NCI-H1417 (cell line): ENCODE results near the gene TRIM32.

Experiments used
- DNase-seq, 3 experiments: peaks; one replicate each; lab custom pipeline; 2025; lab: John Stamatoyannopoulos, UW

Gene TRIM32, protein sequence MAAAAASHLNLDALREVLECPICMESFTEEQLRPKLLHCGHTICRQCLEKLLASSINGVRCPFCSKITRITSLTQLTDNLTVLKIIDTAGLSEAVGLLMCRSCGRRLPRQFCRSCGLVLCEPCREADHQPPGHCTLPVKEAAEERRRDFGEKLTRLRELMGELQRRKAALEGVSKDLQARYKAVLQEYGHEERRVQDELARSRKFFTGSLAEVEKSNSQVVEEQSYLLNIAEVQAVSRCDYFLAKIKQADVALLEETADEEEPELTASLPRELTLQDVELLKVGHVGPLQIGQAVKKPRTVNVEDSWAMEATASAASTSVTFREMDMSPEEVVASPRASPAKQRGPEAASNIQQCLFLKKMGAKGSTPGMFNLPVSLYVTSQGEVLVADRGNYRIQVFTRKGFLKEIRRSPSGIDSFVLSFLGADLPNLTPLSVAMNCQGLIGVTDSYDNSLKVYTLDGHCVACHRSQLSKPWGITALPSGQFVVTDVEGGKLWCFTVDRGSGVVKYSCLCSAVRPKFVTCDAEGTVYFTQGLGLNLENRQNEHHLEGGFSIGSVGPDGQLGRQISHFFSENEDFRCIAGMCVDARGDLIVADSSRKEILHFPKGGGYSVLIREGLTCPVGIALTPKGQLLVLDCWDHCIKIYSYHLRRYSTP

DNA sequence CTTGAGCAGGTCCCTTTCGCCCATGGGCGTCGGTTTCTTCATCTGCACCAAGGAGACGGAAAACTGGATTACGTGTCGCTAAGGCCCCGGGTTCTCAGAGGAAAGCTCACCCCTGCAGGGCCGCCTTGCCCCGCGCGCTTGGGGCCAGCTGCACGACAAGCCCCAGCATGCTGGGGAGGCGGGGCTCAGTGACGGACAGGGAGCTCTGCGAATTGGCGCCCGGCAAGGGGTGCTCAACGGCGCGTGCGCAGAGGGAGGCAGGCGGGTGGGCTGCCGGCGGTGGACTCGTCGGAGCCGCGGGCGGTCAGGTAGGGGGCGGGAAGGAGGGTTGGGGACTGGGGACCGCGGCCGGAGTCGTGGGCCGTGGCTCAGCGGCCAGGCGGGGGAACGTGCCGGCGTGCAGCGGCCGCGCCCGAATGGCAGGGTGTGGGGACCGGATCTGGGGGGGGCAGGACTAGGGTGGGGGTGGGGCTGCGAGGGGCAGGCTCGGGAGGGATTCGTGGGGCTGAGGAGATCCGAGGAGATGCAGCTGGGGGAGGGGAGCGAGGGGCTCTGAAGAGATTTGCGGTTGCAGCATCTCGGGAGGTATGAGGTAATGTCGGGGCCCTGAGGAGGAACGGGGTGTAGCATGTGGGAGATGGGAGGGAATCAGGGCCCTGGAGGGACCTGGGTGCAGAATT is at the start of gene TRIM32:
TSS of gene TRIM32 (plus strand) at position 232 of the 680 bp plus-strand sequence. CDS start 10,438 bp downstream, outside the sequence.
- peak; percentile 83 to 98 (median 97) for DNase-seq

DNA sequence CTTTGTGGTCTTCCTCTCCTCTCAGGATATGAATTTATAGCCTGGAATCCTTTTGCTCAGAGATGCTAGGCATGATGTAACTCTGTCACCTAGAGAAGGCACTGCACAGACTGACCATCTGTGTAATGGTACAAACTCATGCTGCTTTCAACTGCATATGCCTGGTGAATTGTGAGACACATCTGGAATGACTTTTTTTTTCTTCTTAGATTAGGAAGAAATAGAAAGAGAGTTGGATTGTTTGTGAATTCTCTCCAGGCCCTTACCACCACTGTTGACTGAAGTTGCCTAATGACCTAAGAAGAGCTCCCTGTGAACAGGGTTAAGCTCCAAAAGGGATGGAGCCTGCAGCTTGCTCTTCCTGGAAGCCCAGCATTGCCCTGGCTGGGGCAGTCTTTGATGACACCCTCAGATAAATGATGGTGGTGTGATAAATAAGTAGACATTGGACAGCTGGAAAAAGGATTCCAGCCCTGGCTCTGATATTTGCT is 47.8 kb upstream of the TRIM32 start:
- no peak for DNase-seq

DNA sequence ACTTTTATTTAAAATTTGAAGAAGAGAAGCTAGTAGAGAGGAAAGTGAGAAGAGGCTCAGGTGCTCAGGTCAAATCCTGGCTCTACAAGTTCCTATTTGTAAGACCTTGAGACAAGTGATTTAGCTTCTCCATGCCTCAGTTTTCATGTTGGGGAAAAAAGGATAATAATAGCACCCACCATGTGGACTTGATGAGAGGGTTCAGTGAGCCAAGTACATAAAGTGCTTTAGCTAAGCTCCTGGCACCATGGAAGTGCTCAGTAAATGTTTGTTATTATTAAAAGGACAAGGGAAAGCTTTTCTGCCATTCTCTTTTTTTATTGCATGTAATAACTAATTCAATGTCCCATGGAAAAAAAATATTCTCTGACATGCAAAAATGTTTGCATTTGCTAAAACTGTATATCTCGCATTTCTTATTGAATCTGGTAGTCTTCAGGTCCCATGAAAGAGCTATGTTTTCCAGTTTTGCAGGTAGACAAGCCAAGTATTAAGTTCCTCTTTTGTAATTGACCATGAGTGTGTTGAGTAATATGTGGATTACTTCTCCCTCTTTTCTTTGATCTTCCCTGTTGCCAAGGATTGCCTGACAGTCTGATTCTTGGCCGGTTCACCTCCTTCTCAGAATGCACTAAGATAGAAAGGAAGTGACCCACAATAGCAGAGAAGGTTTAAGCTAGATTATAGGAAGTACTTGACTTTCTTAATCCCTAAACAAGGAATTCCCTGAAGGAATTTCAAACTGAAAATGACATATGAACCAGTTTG is 45.6 kb upstream of the TRIM32 start:
- no peak for DNase-seq

DNA sequence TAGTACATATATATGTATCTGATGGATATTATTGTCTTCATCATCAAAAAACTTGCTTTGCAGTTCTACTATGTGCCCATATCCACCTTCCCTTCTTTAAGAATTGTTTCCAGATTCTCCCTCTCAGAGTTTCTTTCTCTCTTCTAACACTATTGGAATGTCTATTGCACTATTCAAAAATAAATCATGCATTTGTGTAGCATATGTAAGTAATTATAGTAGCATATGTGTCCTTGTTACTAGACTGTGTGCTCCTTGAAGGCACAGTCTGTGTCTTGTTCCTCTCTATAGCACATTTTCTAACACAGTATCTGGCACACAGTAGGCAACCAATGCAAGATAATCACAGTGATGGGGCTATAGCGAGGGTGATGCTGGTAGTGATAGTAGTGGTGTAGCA is 43.4 kb upstream of the TRIM32 start:
- DNase-seq = no peak

DNA sequence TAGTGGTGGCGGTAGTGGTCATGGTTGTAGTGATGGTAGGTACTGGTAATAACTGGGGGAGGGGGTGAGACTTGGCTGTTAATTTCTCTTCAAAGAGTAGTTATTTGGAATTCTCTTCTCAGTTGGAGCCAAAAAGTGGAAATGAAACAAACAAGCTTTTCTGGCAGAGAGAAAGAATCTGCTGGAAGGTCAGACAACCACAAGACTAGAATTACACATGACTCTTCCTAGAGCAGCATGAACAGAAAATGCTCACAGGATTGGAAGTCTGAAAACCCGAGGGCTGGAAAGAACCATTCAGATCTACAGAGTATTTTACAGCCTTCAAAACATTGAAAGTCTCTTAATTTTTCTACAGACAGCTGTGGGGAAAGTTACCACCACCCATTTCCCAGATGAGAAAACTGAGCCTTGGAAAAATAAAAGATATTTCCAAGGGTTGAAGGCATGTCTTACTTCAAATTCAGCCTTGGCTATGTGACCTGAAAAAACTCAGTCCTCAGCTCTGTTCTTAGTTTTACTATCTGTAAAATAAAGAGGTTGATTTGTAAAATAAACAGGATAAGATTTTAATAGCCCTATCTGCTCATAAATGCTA is 42.9 kb upstream of the TRIM32 start:
- no peak for DNase-seq

DNA sequence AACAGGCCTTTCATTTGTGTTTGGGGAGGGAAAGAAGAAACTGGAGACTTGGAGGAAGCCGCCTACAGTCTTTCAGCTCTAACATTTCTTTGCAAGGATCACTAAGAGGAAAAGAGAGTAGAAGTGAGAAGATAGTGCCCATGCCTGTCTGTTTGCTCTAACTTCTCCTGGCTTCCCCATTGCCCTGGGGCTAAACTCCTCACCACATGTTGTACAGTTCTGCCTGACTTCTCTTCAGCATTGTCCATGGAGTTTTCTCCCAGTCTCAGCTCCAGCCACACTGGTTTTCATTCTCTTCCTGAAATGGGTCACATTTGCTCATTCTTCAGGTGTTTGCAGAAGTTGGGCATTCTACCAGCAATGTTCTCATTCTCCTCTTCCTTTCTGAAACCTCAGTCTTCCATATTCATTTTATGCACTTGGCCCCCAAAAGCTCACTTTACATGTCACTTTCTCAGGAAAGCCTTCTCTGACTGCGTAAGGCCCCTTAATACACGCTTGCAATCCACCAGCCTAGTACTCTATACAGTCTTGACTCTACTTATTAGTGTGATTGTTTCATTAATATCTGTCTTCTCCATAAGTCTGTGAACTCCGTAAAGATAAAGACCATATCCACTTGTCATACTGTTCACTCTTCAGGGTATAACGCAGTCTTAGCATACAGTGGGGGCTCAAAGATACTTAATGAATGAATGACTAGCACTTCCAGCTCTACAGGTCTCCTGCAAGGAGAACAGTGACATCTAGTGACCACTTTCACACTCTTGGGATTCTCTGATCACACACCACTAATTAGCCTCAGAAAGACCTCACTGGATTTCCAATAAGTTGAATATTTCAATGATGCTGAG is 40.2 kb upstream of the TRIM32 start:
- DNase-seq = peak; percentile 2 to 71 (median 26)

DNA sequence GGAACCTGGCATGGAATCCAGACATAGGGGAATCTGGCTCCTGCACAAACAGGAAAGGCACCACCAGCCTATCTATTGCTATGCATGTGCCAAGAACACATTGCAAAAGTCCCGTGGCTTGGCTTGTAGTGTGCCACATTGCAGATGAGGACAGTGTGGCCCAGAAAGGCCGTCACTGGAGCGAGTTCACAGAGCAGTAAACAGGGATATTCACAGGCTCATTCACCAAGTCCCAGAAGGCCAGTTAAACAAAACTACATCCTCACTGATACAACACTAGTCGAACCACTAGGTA is 39.6 kb upstream of the TRIM32 start:
- no peak for DNase-seq

DNA sequence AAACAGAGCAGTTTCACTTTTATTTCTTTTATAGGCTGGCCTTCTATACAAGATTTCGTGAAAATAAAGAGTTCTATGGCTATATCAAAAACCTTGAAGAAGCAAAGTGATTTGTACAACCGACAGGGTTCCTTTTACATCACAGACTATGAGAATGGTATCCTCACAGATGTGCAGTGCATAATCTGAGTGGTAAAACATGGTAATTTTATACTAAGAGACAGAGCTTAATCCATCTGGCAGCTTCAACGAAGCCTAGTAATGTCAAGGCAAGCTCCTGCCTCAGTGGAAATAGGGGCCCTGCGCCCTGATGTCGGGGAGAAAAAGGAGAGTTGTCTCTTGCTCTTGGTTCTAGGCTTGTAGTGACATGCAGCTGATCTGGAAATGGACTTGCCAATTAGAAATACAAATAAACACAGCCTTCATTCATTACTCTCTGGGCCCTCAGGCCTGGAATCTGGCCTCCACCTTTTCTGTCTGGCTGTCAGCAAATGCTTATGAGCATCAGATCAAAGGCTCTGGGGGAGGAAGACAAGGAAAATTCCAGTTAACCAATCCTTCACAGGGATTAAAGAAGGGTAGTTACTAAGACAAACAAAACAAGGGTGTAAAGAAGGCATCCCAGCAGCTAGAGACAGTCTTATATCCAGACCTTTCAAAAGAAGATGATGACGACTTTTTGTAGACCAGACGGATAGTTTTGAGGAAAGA is 33.6 kb upstream of the TRIM32 start:
- peak in 2 of 3 experiments; percentile 8 to 52 for DNase-seq

DNA sequence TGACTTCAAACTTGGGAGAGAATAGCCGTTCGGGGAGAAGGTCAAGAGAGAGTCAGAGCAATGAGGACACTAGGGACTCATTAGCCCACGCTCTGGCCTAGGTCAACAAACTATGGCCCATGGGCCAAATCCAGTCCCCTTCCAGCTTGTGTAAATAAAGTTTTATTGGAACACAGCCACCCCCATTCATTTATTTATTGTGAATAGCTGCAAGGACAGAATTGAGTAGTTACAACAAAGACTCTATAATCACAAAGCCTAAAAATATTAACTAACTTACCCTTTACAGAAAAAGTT is 33.1 kb upstream of the TRIM32 start:
- DNase-seq = no peak

DNA sequence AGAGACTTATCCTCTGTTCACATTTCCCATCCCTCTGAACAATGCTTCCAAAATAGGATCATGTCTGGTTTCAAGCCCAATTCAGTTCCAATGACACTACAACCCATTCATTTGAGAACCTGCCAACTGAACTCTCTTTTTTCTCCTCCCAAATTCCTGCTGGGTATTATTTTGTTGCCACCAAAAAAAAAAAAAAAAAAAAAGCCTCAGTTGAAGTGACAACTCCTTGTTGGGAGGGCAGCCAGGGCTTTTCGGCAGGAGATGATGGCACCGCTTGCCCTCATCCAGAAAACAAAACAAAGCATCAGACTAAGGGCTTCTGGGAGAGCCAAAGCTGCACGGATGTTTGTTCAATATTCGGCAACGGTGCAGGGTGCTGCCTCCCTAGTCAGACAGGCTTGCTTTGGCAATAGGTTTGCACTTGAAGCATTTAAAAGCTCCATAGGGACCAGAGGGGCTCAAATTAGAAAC is 30.6 kb upstream of the TRIM32 start:
- DNase-seq = no peak

DNA sequence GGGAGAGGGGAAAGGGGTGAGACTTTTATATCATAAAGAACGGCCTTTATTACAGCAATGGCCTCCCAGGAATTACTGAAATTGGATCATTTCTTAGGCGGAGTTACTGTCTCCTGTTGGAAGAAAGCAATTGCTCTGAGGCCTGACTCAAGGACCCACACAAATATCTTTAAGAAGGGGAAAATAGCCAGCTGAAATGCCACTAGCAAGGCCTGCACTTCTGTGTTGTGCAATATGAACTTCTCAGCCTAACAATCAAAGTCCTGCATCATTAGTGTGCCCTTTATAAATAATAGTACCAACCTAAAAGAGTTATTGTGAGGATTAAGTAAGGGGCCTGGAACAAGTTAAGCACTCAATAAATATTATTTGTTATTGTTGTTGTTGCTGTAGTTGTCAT is 30.1 kb upstream of the TRIM32 start:
- DNase-seq = no peak

DNA sequence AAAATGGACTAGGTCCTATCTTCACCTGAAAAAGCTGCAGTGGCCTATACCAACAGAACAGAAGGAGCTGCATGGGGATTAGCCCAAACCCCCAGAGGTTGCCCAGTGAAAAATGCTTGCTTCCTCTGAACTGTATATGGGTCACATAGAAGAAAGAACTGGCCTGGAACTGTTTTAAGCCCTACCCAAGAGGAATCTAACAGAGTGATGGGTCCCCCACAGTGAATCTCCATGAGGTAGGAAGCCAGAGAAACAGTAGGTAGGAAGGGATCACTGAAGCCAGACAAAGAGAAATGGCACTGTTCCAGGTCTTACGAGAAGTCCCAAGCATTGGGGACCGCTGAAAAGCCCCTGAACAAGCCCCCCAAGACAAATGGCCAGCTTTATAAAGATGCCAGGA is 28.8 kb upstream of the TRIM32 start:
- DNase-seq = no peak

DNA sequence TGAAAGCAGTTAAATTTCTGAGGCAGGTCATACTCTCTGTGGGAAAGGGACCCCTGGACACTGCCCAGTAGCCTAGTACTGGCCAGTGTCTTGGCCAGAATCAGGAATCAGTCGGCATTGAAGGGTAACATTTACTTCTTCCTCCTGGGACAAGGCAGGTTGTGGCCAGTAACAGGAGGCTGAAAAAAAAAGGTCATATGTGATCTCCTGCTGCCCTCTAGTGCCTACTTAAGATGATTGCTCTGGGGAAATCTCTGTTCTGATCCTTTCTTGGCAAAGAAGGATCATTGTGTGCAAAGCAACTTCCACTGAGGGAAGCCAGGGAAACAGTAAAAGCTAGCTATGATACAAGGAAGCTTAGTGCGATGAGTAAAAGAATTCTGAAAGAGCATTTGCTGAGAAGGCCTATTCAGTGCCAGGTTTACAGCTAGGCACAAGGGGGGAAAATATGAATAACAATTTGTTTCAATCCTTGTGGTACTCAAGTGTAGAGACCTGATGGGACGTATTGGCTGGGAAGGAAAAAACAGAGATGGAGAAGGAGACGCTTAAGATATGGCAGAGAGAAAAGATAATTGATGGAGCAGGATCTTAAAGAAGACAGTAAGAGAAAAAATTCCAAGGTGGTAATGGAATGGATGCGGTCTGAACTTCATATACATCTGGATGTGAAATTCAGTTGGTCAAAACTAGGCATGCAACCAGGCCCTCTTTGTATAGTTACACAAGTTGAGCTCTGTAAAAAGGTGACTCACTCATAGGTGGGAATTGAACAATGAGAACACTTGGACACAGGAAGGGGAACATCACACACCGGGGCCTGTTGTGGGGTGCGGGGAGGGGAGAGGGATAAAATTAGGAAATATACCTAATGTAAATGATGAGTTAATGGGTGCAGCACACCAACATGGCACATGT is 25.8 kb upstream of the TRIM32 start:
- peak; percentile 14 to 80 (median 29) for DNase-seq

DNA sequence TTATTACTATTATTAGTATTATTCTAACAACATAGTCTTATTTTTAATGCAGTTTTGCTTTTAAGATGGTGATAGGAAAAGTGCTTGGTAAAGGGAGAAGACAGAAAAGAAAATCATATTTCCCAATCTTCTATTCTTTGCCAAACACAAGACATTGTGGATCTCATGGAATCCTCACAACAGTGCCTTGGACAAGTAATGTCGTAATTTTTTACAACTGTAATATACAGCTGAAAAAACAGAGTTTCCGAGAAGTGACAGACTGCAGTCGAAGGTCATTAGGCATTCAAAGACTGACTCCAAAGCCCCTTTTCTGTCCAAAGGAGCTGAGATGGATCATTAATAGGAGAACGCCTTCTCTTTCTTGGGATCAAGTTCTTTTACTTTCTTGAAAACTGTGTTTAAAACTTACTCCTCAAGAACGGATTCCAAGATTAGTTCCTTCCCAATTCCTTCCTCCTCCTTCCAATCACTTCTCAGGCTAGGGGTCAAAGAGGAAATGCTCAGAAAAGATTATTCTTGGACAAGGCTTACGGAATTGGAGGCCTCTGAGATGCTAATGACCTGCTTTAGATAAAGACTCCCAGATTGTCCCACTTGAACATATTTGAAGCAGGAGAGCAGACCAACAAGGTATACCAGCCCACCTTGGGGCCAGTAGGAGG is 24.3 kb upstream of the TRIM32 start:
- no peak for DNase-seq

DNA sequence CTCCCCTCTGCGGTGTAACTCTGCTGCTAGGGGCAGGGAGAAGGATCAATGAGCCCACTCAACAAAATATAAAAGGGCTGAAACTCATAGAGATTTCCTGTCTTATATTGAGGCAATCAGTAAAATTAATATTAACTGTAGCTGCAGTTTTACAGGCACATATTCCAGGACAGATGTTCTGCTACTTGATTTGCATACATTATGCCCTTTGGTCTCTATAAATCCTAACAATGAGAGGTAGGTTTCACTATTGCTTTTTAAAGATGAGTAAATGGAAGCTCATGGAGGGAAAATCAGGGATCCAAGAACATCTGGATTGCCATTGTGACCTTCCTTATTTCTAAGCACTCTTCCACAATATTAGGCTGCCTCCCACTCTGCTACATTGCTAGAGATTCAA is 23.5 kb upstream of the TRIM32 start:
- no peak for DNase-seq

DNA sequence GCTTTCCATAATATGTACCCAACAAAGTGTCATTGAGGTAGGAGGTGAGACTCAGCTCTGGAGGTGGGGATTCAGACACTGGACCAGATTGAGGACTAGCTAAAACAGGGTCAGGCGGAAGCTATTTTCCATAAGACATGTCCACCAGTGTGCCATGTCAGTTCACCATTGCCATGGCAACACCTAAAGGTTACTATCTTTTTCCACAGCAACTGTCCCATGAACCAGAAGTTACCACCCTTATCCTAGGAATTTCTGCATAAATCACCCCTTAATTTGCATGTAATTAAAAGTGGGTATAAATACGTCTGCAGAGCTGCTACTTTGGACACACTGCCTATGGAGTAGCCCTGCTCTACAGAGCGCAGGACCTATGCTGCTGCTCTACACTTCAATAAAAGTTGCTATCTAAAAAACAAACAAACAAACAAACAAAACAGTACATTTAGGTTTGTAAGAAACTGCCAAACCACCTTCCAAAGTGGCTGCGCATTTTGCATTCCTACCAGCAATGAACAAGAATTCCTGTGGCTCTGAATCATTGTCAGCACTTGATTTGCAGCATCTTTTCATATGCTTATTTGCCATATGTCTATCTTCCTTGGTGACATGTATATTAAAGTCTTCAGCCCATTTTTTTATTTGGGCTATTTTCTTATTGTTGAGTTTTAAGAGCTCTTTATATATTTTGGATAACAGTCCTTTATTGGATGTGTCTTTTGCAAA is 18.0 kb upstream of the TRIM32 start:
- DNase-seq = no peak

DNA sequence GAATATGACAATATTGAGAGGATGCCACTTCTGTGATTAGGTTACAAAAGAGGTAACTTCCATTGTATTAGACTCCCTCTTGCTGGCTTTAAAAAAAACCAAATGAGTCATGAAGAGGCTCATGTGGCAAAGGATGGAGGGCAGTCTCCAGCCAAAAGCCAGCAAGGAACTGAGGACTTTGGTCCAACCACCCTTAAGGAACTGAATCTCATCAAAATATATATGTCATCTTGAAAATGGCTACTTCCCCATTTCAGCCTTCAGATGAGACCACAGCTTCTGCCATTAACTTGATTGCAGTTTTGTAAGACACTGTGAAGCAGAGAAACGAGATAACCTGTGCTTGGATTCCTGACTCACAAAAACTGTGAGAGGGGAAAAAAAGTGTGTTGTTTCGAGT is 15.5 kb upstream of the TRIM32 start:
- no peak for DNase-seq

DNA sequence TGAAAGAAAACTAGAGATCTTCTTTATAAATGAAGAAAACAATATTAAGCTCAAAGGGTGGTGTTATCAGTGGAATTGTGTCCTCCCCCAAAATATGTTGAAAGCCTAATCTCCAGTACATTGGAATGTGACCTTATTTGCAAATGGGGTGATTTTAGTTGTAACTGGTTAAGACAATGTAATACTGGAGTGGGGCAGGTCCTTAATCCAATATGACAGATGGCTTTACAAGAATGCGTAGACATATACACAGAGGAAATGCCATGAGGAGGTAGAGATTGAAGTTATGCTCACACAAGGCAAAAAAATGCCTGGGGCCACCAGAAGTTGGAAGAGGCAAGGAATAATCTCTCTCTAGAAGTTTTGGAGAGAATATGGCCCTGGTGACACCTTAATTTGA is 13.7 kb upstream of the TRIM32 start:
- DNase-seq = no peak
